HG03097 (cell line): ENCODE results near the gene UBE2D4.
"Not testable (repeated sequence)": the region's sequence is repeated elsewhere in the genome, so short reads cannot be mapped to it uniquely, and the experiment has no call there.

Experiments used
- ATAC-seq: cut with Tn5 transposase; IDR thresholded peaks from one replicate; pipeline ENCODE4 v1.9.1; 2021; ENCODE audit not compliant: unreplicated experiment, low FRiP score

The UBE2D4 gene

GRCh38 chr7:43925984-43926797, at the start of gene UBE2D4:
TSS of gene UBE2D4 (plus strand) at chr7:43926436. CDS start at chr7:43926533, 97 bp downstream.
- ATAC-seq: peak; percentile 87

- ATAC-seq: no peak
Observed at GRCh38 chr7:43876976-43877745, 49.1 kb upstream of the UBE2D4 start.

- ATAC-seq: no peak
Observed at GRCh38 chr7:43877968-43878864, 48.0 kb upstream of the UBE2D4 start.

- ATAC-seq: no peak
Observed at GRCh38 chr7:43878867-43879266, 47.4 kb upstream of the UBE2D4 start.

GRCh38 chr7:43879477-43879876, 46.8 kb upstream of the UBE2D4 start:
- no peak for ATAC-seq

- no peak for ATAC-seq
Observed at GRCh38 chr7:43880596-43880995, 45.6 kb upstream of the UBE2D4 start.

GRCh38 chr7:43884209-43884608, 42.0 kb upstream of the UBE2D4 start:
- ATAC-seq: no peak

GRCh38 chr7:43884617-43885016, 41.6 kb upstream of the UBE2D4 start:
- no peak for ATAC-seq

GRCh38 chr7:43888993-43889945, 37.0 kb upstream of the UBE2D4 start:
- ATAC-seq: no peak

GRCh38 chr7:43890468-43890867, 35.8 kb upstream of the UBE2D4 start:
- ATAC-seq: no peak

GRCh38 chr7:43891069-43891955, 34.9 kb upstream of the UBE2D4 start:
- ATAC-seq: no peak

- ATAC-seq: no peak
Observed at GRCh38 chr7:43895847-43896415, 30.3 kb upstream of the UBE2D4 start.

GRCh38 chr7:43898571-43898970, 27.7 kb upstream of the UBE2D4 start:
- not testable (repeated sequence) for ATAC-seq

GRCh38 chr7:43902542-43903054, 23.6 kb upstream of the UBE2D4 start:
- ATAC-seq: no peak

GRCh38 chr7:43904533-43905208, 21.6 kb upstream of the UBE2D4 start:
- ATAC-seq: no peak

- no peak for ATAC-seq
Observed at GRCh38 chr7:43905209-43905946, 20.9 kb upstream of the UBE2D4 start.

GRCh38 chr7:43905956-43906330, 20.3 kb upstream of the UBE2D4 start:
- peak; percentile 34 for ATAC-seq
